IPS-15b (cell line): ENCODE measurements around the gene TMIGD2.
"Not testable (repeated sequence)": the region's sequence is repeated elsewhere in the genome, so short reads cannot be mapped to it uniquely, and the experiment has no call there.

Source experiments
- H3K27me3 ChIP-seq: one replicate; pipeline ENCODE4 v1.6.1; 2013; ENCODE audit warnings: low read length; ENCODE audit not compliant: control insufficient read depth, insufficient read depth
- H3K36me3 ChIP-seq: one replicate; pipeline ENCODE4 v1.6.1; 2013; ENCODE audit warnings: low read length; ENCODE audit not compliant: control insufficient read depth, insufficient read depth
- H3K4me1 ChIP-seq: one replicate; pipeline ENCODE4 v1.6.1; 2013; ENCODE audit warnings: mild to moderate bottlenecking, low read length; ENCODE audit not compliant: control insufficient read depth, insufficient read depth
- H3K4me3 ChIP-seq: one replicate; pipeline ENCODE4 v1.5.1; 2013; ENCODE audit warnings: low read depth, low read length
- H3K9ac ChIP-seq: one replicate; pipeline ENCODE4 v1.6.1; 2013; ENCODE audit warnings: low read depth, mild to moderate bottlenecking, low read length
- H3K9me3 ChIP-seq: one replicate; pipeline ENCODE4 v1.6.1; 2013; ENCODE audit warnings: mild to moderate bottlenecking, low read length; ENCODE audit not compliant: control insufficient read depth, insufficient read depth

Gene TMIGD2

DNA sequence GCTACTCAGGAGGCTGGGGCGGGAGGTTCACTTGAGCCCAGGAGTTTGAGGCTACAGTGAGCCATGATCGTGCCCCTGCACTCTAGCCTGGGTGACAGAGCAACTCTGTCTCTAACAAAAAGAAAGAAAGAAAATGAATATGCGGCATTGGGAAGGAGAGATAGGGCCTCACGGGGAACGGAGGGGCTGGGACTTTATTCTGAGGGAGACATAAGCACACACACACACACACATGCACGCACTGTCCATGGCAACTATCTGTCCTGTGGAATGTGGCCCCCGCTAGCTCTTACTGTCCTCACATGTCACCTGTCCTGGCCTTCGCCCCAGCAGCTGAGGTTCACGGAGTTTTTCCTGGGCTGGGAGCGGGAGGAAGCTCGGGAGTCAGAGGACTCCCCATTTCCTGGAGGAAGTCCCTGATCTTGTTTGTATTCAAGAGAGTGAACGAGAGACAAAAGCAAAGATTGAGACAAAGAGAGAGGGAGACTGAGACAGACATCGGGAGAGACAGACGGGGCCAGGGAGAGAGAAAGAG is 35.8 kb upstream of the TMIGD2 start:
- Histone ChIP-seq H3K4me3 (peak overlapping the region; percentile 33), H3K9ac (no peak overlapping the region)

DNA sequence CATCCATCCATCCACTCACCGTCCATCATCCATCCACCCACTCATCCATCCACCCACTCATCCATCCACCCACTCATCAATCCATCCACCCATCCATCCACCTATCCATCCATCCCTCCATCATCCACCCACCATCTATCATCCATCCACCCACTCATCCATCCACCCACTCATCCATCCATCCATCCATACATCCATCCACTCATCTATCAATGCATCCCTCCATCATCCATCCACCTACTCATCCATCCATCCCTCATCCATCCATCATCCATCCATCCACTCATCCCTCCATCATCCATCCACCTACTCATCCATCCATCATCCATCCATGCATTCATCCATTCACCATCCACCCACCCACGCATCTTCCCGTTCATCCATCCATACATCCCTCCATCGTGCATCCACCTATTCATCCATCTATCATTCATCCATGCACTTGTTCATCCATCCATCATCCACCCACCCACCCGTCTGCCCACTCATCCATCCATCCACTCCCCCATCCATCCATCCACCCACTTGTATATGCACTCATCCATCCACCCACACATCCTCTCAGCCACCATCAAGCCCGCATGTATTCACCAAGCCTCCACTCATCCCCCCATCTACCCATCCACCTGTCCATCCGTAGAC is 32.9 kb upstream of the TMIGD2 start:
- H3K36me3 ChIP-seq: peaks cover 8% of the 10 kb centered on the region
- no peaks in the 10 kb centered on the region for H3K27me3 ChIP-seq
- H3K9ac ChIP-seq: no peak overlapping the region
- H3K9me3 ChIP-seq: no peaks in the 10 kb centered on the region
- no peak overlapping the region for H3K4me3 ChIP-seq
- peaks cover 2% of the 10 kb centered on the region for H3K4me1 ChIP-seq

More for the DNA sequence above, 35.8 kb upstream of the TMIGD2 start:
- peaks cover 8% of the 10 kb centered on the region for H3K36me3 ChIP-seq
- H3K4me1 ChIP-seq: peaks cover 5% of the 10 kb centered on the region
- H3K27me3 ChIP-seq: no peaks in the 10 kb centered on the region
- H3K9me3 ChIP-seq: no peaks in the 10 kb centered on the region

DNA sequence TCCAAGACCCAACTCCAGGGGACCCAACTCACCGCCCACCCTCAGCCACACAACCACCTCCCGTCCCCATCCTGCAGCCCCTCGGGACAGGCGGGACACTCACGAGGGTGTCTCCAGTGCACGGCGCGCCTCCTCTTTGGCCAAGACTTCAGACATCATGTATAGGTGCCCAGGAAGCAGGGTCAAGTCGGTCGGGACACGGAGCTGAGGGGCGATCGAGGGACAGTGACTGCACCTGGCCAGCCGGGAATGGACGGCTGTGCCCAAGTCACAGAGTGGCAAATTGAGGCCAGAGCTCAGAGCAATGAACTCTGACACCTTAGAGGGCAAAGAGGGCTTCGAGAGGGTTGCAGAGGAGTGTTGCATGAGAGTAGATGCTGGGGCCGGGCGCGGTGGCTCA is 27.7 kb upstream of the TMIGD2 start:
- peaks cover 4% of the 10 kb centered on the region for H3K36me3 ChIP-seq

DNA sequence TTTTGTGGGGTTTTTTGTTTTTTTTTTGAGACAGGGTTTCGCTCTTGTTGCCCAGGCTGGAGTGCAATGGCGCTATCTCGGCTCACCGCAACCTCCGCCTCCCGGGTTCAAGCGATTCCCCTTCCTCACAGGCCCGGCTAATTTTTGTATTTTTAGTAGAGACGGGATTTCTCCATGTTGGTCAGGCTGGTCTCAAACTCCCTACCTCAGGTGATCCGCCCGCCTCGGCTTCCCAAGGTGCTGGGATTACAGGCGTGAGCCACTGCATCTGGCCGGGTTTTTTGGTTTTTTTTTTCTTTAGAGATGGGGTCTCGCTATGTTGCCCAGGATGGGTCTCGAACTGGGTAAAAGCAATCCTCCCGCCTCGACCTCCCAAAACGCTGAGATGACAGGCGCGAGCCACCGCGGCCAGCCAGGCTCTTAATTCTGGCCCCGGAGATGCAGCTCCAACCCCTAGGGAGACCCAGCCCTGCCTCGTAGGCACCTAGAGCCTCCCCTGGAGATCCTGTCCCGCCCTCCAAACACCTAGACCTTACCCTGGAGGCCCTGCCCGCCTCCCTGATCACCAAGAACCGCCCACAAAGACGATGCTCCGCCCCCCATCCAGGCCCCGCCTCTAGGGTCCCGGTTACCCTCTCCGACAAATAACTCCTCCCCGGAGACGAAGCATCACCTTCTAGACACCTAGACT is 26.9 kb upstream of the TMIGD2 start:
- not testable (repeated sequence) for H3K9me3 ChIP-seq, H3K36me3 ChIP-seq, H3K4me1 ChIP-seq, H3K9ac ChIP-seq, H3K27me3 ChIP-seq
- H3K4me3 ChIP-seq: peak overlapping the region; percentile 77

More for the DNA sequence above, 27.7 kb upstream of the TMIGD2 start:
- Histone ChIP-seq H3K9me3 (no peaks in the 10 kb centered on the region), H3K27me3 (no peaks in the 10 kb centered on the region), H3K4me3 (peak overlapping the region; percentile 77), H3K9ac (no peak overlapping the region), H3K4me1 (peaks cover 5% of the 10 kb centered on the region)

DNA sequence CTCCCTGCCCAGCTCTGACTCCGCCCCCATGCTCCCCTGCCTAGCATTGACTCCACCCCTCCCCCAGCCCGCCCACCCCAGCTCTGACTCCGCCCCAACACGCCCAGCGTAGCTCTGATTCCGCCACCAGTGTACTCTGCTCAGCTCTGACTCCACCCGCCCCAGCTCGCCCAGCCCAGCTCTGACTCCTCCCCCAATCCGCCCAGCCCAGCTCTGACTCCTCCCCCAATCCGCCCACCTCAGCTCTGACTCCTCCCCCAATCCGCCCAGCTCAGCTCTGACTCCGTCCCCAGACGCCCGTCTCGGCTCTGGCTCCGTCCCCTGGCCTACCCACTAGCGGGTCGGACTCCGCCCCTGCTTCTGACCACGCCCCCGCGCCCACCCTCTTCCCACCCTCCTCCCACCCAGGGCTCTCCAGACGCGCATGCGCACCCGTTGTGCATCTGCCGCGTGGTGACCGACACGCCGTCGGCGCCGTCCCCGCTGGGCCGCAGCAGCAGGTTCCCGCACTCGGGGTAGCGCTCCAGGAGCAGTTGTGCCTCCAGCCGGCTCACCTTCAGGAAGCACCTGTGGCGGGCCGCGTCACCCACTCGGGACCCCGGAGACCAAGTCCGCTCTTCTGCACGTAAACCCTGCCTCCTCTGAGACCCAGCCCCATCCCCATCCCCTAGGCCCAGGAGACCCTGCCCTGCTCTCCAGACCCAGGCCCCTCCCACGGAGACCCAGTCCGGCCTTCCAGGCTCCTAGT is 26.2 kb upstream of the TMIGD2 start:
- Histone ChIP-seq H3K9ac (peak overlapping the region; percentile 47), H3K4me1 (peaks cover 5% of the 10 kb centered on the region), H3K36me3 (peaks cover 2% of the 10 kb centered on the region), H3K9me3 (no peaks in the 10 kb centered on the region), H3K27me3 (no peaks in the 10 kb centered on the region), H3K4me3 (peak overlapping the region; percentile 77)

DNA sequence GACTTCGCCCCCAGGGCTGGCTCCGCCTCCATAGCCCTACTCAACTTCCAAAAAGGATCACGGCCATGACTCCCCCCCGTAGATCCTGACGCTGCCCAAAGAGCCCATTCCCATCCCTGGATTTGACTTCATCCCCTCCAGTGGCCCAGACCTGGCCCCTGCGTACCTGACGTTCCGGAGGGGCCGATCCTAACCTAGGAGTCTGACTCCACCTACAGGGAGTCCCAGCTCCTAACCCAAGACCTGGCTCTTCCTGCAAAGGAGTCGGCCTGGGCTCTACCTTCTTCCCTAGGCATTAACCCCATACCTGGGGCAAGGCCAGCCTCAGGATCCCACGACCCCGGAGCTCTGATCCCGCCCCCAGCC is 25.7 kb upstream of the TMIGD2 start:
- Histone ChIP-seq H3K27me3 (no peaks in the 10 kb centered on the region), H3K4me1 (peaks cover 5% of the 10 kb centered on the region), H3K36me3 (peaks cover 2% of the 10 kb centered on the region), H3K9ac (no peak overlapping the region), H3K4me3 (peak overlapping the region; percentile 72), H3K9me3 (no peaks in the 10 kb centered on the region)

DNA sequence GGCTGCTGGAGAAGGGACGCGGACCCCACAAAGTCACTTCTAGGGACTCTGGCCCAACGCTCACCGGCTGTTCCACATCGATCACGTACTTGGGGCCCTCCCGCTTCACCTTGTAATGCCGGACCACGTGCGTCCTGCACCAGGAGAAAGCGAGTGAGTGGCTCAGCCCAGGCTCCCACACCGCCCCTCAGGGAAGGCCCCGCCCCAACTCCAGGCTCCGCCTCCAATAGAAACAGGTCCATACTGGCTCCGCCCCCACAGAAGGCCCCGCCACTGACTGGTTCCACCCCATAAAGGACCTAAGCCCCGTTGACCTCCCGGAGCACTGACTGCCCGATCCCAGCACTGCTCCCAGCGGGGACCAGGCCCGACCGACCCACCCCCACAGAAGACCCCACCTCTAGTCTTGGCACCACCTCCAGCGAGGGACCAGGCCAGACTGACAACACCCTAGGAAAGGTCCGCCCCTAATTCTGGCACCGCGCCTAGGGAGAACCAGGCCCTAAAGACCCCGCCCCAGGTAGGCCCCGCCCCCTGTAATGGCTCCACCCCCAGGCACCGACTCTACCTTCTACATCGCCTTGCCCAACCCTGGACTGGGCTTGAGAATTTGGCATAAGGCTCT is 25.2 kb upstream of the TMIGD2 start:
- peaks cover 2% of the 10 kb centered on the region for H3K36me3 ChIP-seq
- H3K9me3 ChIP-seq: no peaks in the 10 kb centered on the region
- H3K9ac ChIP-seq: peak overlapping the region; percentile 73
- peaks cover 5% of the 10 kb centered on the region for H3K4me1 ChIP-seq
- peak overlapping the region; percentile 72 for H3K4me3 ChIP-seq
- H3K27me3 ChIP-seq: no peaks in the 10 kb centered on the region

DNA sequence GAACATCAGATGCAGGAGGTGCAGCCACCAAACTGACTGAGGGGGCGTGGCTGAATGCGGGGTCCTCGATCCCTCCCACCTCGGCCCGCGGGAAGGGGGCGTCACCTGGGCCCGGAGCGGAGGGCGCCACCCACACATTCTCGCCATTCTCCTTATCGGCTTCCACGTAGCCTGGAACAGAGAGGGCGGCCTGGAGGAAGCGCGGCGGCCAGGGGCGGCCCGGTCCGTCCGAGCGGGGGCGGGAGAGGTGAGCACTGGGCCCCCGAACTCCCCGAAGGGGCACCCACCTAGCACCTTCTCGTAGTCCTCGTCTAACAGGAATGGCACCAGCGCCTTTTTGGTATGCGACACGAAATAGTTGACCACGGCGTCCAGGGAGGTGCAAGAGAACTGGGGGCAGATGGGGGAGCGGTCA is 24.7 kb upstream of the TMIGD2 start:
- peaks cover 2% of the 10 kb centered on the region for H3K36me3 ChIP-seq
- H3K4me3 ChIP-seq: peak overlapping the region; percentile 72
- no peaks in the 10 kb centered on the region for H3K27me3 ChIP-seq
- peaks cover 5% of the 10 kb centered on the region for H3K4me1 ChIP-seq
- H3K9me3 ChIP-seq: no peaks in the 10 kb centered on the region
- H3K9ac ChIP-seq: peak overlapping the region; percentile 73

DNA sequence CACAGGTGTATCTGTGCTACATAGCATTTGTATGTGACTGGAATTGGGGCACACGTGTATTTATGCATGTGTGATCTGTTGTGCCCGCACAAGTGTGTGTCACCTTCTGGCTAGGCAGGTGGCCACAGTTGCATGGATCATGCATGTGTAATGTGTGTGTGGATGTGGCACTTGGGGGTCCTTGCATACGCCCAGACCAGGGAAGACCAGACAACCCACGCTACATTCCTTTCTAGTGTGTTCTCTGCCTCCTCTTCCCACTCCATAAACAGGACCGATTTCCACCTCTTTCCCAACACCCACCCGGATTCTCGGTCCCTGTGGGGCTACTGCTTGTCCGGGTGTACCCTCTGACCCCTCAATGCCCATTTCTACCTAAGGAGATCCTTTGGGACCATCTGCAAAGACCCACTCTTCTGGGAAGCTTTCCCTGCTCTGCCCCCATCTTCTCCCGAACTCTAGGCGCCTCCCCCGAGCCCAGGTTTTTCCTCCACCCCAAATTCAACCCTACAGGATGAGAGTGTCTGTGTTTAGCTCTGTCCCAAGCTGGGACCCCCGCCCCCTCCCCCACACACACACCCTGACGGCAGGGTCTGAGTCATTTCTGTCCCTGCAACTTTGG is 24.1 kb upstream of the TMIGD2 start:
- Histone ChIP-seq H3K36me3 (peaks cover 2% of the 10 kb centered on the region), H3K4me3 (peak overlapping the region; percentile 72), H3K4me1 (peaks cover 5% of the 10 kb centered on the region), H3K27me3 (no peaks in the 10 kb centered on the region), H3K9ac (no peak overlapping the region), H3K9me3 (no peaks in the 10 kb centered on the region)

DNA sequence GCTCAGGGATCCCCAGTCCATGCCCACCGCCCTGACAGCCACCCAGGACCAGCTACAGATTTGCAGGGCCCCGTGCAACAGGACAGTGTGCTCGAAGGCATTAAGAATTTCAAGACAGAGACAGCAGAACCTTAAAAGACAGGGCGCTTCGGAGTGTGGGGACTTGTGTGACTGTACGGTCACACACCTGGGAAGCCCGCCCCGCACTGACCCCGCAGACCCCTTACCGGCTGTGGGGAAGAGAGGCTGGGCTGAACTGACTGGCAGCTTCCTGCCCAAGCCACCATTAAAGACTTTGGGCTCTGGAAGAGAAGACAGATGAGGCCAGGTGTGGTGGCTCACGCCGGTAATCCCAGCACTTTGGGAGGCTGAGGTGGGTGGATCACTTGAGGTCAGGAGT is 22.0 kb upstream of the TMIGD2 start:
- peaks cover 2% of the 10 kb centered on the region for H3K36me3 ChIP-seq
- H3K27me3 ChIP-seq: no peaks in the 10 kb centered on the region
- no peaks in the 10 kb centered on the region for H3K9me3 ChIP-seq
- H3K4me3 ChIP-seq: no peak overlapping the region
- H3K9ac ChIP-seq: no peak overlapping the region
- peaks cover 5% of the 10 kb centered on the region for H3K4me1 ChIP-seq

DNA sequence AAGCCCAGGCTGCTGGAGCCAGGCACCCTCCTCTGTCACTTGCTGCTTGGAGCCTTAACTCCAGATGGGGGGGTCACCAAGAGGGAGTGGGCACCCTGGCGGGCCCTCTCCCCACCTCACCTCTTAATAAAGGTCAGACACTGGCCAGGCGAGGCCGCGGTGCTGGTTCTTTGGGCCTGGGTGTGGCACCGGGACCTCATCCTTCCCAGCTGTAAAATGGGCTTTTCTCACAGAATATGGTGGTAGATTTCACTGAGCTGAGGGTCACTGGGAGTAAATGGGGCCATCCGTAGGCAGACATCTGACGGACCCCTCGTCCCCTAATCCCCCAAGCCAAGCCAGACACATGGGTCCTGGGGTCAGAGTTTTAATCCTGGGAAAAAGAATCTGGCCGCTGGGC is 21.5 kb upstream of the TMIGD2 start:
- H3K4me1 ChIP-seq: peaks cover 5% of the 10 kb centered on the region
- H3K27me3 ChIP-seq: no peaks in the 10 kb centered on the region
- no peak overlapping the region for H3K9ac ChIP-seq
- H3K36me3 ChIP-seq: peaks cover 4% of the 10 kb centered on the region
- H3K4me3 ChIP-seq: no peak overlapping the region
- H3K9me3 ChIP-seq: no peaks in the 10 kb centered on the region
